GM19463 (cell line): Measurements from ENCODE around the gene SMOC1.

Experiments used
- ATAC-seq: cut with Tn5 transposase; IDR thresholded peaks from one replicate; pipeline ENCODE4 v1.9.1; 2021; ENCODE audit warnings: mild to moderate bottlenecking, moderate library complexity; ENCODE audit not compliant: unreplicated experiment

Gene SMOC1

GRCh38 chr14:70032016-70032415, 152.8 kb downstream of the SMOC1 start:
- ATAC-seq = no peak

DNA sequence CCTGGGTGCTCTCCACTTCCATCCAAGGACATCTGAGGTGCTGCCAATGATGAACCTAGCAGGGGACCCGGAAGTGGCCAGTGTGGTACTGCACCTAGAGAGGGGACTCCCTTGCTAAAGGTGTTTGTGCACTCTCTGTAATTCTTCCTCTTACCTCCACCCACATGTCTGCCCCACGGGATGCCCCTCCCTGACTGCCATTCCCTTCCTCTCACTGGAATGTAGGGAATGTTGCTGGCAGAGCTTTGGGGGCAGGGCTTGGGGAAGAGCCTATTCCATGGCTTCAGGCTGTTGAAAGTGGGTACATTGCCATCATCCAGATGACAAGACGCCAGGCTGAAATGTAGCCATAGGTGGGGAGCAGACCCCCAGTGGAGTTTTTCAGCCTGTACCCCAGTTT, 153.2 kb downstream of the SMOC1 start:
- no peak for ATAC-seq

GRCh38 chr14:70033116-70033515, 153.9 kb downstream of the SMOC1 start:
- no peak for ATAC-seq

- no peak for ATAC-seq
These were observed 154.3 kb downstream of the SMOC1 start for GRCh38 chr14:70033561-70033960.

DNA sequence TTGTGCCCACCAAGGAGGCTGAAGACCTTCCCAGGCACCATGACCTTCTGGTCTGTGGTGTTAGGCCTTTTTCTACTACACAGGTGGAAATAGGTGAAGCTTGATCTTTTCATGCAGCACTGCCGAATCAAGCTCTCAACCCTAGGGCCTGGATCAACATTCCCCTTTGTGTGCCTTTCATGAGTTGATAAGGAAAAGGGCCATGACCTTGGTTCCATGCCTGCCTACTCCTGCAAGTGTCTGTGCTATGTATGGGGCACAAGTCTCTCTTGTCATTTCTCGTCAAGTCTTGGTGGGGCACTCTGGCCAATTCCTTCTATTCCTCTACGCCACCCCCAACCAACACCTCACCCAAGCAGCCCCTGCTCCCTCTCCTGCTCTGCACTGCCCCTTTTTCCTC, 155.0 kb downstream of the SMOC1 start:
- no peak for ATAC-seq

DNA sequence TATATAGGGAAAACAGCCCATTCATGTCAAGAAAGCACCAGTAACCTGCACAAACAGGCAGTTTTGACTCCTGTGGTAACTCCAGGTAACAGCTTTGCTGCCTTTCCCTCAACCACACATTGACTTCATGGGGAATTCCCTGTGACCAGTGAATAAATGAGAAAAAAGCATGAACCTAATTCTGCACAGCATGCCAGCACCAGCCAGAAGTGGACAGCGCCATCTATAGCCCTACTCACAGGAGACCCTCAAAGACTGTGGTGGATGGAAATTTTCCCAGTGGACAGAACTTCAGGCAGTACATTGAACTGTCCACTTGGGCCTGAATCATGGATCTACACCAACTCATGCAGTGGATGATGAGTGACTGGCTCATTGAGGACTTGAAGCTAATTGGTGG, 157.4 kb downstream of the SMOC1 start:
- no peak for ATAC-seq

GRCh38 chr14:70043001-70043400, 163.8 kb downstream of the SMOC1 start:
- no peak for ATAC-seq

- no peak for ATAC-seq
These were observed 166.1 kb downstream of the SMOC1 start for GRCh38 chr14:70045310-70045709.

DNA sequence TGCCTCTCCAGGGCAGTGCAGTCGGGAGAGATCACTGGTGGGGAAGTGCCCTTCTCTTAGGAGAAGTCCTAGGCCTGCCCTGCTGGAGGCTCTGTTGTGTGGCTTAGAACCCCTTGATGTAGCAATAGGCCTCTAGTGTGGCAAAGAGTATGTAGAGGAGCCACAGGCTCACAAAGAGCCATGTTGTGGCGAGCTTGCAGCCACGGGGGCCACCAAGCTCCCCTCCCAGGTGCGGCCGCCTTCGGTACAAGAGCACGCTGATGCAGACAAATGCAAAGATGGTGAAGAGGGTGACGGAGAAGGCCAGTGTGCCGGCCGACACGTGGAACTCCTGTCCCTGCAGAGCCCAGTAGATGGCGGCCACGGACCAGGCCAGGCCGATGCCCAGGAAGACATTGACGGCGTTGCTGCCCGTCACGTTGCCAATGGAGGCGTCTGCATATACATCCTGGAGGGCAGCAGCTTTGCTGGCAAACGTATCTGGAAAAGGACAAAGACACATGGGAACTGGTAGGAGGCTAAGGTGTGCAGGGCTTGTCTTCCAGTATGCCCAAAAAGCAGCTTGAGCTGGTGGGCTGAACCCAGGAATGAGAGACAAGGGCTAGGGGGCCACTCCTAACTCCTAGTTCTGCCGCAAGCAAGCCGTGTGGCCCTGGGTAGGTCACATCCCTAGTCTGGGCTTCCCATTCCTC, 166.8 kb downstream of the SMOC1 start:
- no peak for ATAC-seq

GRCh38 chr14:70047598-70048312, 168.5 kb downstream of the SMOC1 start:
- ATAC-seq = no peak

- no peak for ATAC-seq
These were observed 169.1 kb downstream of the SMOC1 start for GRCh38 chr14:70048313-70048654.

GRCh38 chr14:70049605-70050004, 170.4 kb downstream of the SMOC1 start:
- ATAC-seq = no peak

GRCh38 chr14:70050136-70050535, 170.9 kb downstream of the SMOC1 start:
- ATAC-seq = no peak

DNA sequence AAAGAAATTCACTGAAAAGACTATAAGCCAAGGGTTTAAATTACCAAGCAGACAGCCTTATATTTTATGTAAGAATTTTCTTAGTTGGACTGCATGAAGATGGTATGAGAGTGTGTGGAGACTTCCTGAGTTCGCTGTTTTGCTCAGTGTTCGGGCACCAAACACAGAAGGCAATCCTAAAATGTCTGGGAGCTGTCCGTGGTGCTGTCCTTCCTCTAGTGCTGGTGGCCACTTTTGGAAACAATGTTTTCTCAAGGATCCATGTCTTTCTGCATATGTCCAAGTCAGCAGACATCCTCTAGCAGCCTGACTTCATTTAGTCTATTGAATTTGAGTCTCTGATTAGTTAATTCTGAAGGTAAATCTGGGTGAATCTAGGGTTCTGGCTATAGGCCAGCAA, 173.8 kb downstream of the SMOC1 start:
- no peak for ATAC-seq

DNA sequence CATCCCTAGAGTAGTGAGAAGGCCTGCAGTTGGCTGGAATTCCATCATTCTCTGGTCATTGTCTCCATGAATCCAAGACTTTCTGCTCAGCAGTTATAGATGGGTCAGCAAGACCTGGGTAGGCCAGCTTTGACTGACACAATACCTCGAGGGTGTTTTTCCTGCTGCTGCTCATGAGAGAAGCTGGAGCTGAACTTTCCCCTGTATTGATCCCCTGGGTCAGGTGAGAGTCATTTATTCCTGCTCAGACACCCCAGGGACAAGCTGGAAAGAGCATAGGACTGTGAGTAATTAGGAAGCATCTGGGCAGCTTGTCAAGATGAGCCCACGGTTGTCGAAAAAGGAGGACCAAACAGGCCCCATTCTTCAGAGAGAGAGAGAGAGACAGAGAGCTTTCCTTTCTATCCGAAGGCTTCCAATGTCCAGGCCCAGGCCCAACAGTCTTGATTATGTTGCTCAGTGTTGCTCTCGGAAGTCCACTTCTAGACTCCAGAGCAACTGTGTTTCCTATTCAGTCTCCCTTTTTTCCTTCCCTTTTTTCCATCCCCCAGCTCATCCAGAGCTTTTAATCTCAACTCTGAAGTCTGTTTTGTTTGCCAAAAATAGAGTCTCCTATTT, 178.4 kb downstream of the SMOC1 start:
- no peak for ATAC-seq

DNA sequence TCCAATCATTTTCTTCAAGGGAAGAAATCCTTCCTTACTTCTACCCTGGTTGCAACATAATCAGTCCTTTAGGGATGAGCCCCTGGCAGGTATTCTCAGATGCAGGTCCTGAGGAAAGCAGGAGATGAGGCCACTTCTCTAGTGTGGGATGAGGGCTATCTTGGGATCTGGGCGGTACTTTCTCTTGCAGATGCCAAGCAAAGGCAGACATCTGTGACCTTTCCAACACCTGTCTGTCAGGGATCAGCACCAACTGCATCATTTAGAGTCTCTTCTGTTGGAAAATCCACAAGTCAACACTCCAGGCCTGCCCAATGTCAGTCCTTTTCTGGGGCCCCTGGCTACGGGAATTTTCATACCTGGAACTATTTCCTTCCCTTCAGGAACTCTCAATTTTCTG, 180.3 kb downstream of the SMOC1 start:
- no peak for ATAC-seq

DNA sequence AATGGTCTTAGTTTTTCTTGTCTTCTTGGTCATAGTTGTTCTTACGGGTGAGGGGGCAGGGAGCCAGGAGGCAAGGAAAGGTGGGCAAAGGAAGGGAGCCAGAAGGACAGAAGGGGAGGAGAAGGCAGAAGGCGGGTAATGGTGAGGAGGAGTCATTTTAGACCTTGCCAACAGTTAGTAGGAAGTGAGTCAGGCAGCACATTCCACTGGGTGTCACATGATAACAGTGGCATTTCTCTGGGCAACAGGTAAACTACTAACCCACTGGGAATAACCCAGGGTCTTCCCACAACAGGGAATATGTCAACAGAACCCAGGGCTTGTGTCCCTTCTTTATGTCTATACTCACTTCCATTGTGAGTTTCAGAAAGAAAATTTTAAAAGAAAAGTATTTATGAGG, 181.9 kb downstream of the SMOC1 start:
- ATAC-seq = no peak

DNA sequence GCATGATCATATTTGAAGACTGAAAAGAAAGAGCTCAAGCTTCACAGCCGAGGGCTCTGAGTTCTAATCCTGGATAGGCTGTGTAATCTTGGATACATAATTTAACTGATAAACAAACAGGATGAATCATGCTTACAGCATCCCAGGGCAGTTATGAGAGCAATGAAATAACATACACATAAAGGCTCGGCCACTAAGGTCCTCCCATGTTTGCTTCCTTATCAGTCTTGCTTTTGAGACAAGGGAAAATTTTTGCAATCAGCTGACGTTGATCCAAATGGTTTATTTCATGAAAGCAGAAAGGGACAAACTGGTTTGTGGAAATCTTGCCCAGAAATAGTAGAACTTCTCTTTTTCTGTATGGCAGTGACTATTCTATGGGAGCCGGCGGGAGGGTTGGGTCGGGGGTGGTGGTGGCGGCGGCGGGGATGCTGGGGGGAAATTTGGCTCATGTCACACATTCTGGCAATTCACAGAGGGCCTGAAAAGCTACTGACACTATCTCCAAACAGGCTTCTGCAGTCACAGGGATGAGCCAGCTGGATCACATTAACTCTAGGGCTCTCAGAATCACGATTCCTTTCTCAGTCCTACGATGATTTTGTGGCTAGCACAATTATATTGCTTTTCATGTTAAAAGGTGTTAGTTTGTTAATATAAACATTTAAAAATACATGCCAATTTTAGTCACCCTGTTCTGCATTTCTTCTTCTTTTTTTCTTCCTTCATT, 185.1 kb downstream of the SMOC1 start:
- no peak for ATAC-seq

GRCh38 chr14:70067810-70068209, 188.6 kb downstream of the SMOC1 start:
- ATAC-seq = no peak

- no peak for ATAC-seq
These were observed 190.0 kb downstream of the SMOC1 start for GRCh38 chr14:70069186-70069585.

- ATAC-seq = no peak
These were observed 194.8 kb downstream of the SMOC1 start for GRCh38 chr14:70073924-70074566.
